Measurements from ENCODE around the gene DUS1L.
"Not testable (repeated sequence)": the region's sequence is repeated elsewhere in the genome, so short reads cannot be mapped to it uniquely, and the experiment has no call there.

The DUS1L gene

GRCh38 chr17:82038796-82039409, 26.7 kb downstream of the DUS1L start:
- DNase-seq = not testable (repeated sequence)

- DNase-seq = no peak
Observed at GRCh38 chr17:82037889-82038195, 27.8 kb downstream of the DUS1L start.

- peak; percentile 93 for DNase-seq
Observed at GRCh38 chr17:82037092-82037888, 28.3 kb downstream of the DUS1L start, which contains the start of gene DCXR. Gene DCXR, minus strand, starts transcription at chr17:82037697. Its CDS starts 15 bp downstream, at chr17:82037682.

GRCh38 chr17:82036634-82037091, 28.9 kb downstream of the DUS1L start:
- DNase-seq = no peak

GRCh38 chr17:82035956-82036633, 29.5 kb downstream of the DUS1L start:
- no peak for DNase-seq

GRCh38 chr17:82035488-82035887, 30.1 kb downstream of the DUS1L start:
- DNase-seq = no peak

- DNase-seq = no peak
Observed at GRCh38 chr17:82034371-82035011, 31.1 kb downstream of the DUS1L start.

- DNase-seq = no peak
Observed at GRCh38 chr17:82033359-82034085, 32.1 kb downstream of the DUS1L start.

GRCh38 chr17:82031885-82032627, 33.5 kb downstream of the DUS1L start:
- DNase-seq = no peak

- no peak for DNase-seq
Observed at GRCh38 chr17:82031303-82031884, 34.2 kb downstream of the DUS1L start, which contains the start of gene RAC3. Gene RAC3, plus strand, starts transcription at chr17:82031678. Its CDS starts 84 bp downstream, at chr17:82031762.

- DNase-seq = peak; percentile 81
Observed at GRCh38 chr17:82030470-82031302, 34.9 kb downstream of the DUS1L start.

- no peak for DNase-seq
Observed at GRCh38 chr17:82029990-82030469, 35.6 kb downstream of the DUS1L start.

- DNase-seq = no peak
Observed at GRCh38 chr17:82029391-82029790, 36.2 kb downstream of the DUS1L start.

- no peak for DNase-seq
Observed at GRCh38 chr17:82028966-82029365, 36.6 kb downstream of the DUS1L start.

- DNase-seq = no peak
Observed at GRCh38 chr17:82028246-82028645, 37.4 kb downstream of the DUS1L start.

- DNase-seq = no peak
Observed at GRCh38 chr17:82025401-82026107, 40.0 kb downstream of the DUS1L start.

- DNase-seq = no peak
Observed at GRCh38 chr17:82024859-82025258, 40.7 kb downstream of the DUS1L start.

GRCh38 chr17:82023447-82024241, 42.0 kb downstream of the DUS1L start:
- no peak for DNase-seq
